Glomerular endothelial cell (primary cell): ENCODE results near the gene ARAP1. TPM values are rescaled to one million over a fixed set of nuclear protein-coding genes. Genes with fewer than 3 reads are reported as not detected.

Experiments
- DNase-seq: peaks from one replicate; pipeline ENCODE4 v3.0.0-alpha.2; 2011; ENCODE audit warnings: low read depth, low spot score; ENCODE audit errors: extremely low read depth
- total RNA-seq: library from RNA; depleted of rRNA; stranded (reverse); fragments of >200 nt; gene quantifications from 2 replicates; pipeline ENCODE4 v1.2.3, GENCODE V29; 2015

ARAP1 gene
- total RNA-seq, 1 donor from 2014 or later = 89.8 TPM

- no peak for DNase-seq
Observed at GRCh38 chr11:72725724-72726028, 26.5 kb downstream of the ARAP1 start.

- peak; percentile 75 for DNase-seq
Observed at GRCh38 chr11:72724851-72725723, 27.1 kb downstream of the ARAP1 start.

- DNase-seq = no peak
Observed at GRCh38 chr11:72724021-72724551, 28.1 kb downstream of the ARAP1 start.

GRCh38 chr11:72723508-72723907, 28.7 kb downstream of the ARAP1 start:
- DNase-seq = no peak

GRCh38 chr11:72722050-72722748, 30.0 kb downstream of the ARAP1 start:
- DNase-seq = peak; percentile 68

- DNase-seq = no peak
Observed at GRCh38 chr11:72721689-72722049, 30.5 kb downstream of the ARAP1 start.

- DNase-seq = no peak
Observed at GRCh38 chr11:72721276-72721675, 30.9 kb downstream of the ARAP1 start.

GRCh38 chr11:72720784-72721183, 31.4 kb downstream of the ARAP1 start:
- DNase-seq = no peak

GRCh38 chr11:72720047-72720446, 32.2 kb downstream of the ARAP1 start:
- DNase-seq = no peak

- DNase-seq = no peak
Observed at GRCh38 chr11:72719551-72719950, 32.7 kb downstream of the ARAP1 start.

GRCh38 chr11:72719144-72719543, 33.1 kb downstream of the ARAP1 start:
- no peak for DNase-seq

- DNase-seq = no peak
Observed at GRCh38 chr11:72718101-72718501, 34.1 kb downstream of the ARAP1 start.

GRCh38 chr11:72716788-72717435, 35.3 kb downstream of the ARAP1 start:
- DNase-seq = no peak

GRCh38 chr11:72716290-72716689, 35.9 kb downstream of the ARAP1 start:
- no peak for DNase-seq

GRCh38 chr11:72712841-72713240, 39.4 kb downstream of the ARAP1 start:
- no peak for DNase-seq

GRCh38 chr11:72712168-72712751, 39.9 kb downstream of the ARAP1 start:
- DNase-seq = no peak

GRCh38 chr11:72711141-72711540, 41.1 kb downstream of the ARAP1 start:
- no peak for DNase-seq

GRCh38 chr11:72710278-72710677, 41.9 kb downstream of the ARAP1 start:
- no peak for DNase-seq

- no peak for DNase-seq
Observed at GRCh38 chr11:72709478-72710238, 42.5 kb downstream of the ARAP1 start.

- DNase-seq = no peak
Observed at GRCh38 chr11:72707032-72707431, 45.2 kb downstream of the ARAP1 start.
